ENCODE data around the gene HES4. TPM values are rescaled to one million over a fixed set of nuclear protein-coding genes. Genes with fewer than 3 reads are reported as not detected.

The HES4 gene
- total and polyA plus RNA-seq, 8 donors: 4.0 to 212 (median 29.3) TPM; not detected in 1

DNA sequence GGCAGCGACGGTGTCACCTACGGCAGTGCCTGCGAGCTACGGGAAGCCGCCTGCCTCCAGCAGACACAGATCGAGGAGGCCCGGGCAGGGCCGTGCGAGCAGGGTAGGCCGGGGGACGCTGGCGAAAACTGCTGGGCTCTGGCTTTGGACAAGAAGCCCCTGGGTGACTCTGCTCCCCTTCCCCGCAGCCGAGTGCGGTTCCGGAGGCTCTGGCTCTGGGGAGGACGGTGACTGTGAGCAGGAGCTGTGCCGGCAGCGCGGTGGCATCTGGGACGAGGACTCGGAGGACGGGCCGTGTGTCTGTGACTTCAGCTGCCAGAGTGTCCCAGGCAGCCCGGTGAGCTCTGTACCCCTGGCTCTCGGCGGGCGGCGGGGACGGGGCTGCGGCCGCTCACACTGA is 44.0 kb upstream of the HES4 start:
- Histone ChIP-seq H3K4me1 (peaks cover 14 to 18% (median 17%) of the 10 kb centered on the region in 4 donors), H3K27ac (no peak overlapping the region), H3K27me3 (peaks cover 0 to 19% (median 7%) of the 10 kb centered on the region in 3 donors), H3K4me3 (no peak overlapping the region), H3K9me3 (no peaks in the 10 kb centered on the region), H3K36me3 (peaks cover 22 to 67% (median 56%) of the 10 kb centered on the region in 4 donors)
- intact Hi-C loops (cut with DNase I; ENCODE audit: low total_unique reads): no loop called here
- no peak for DNase-seq
- TF ChIP-seq POLR2A (IDR thresholded peaks at IDR 0.05): no peak
- no peak for TF ChIP-seq POLR2AphosphoS5 (IDR thresholded peaks at IDR 0.05)
- TF ChIP-seq, protein P1, sequence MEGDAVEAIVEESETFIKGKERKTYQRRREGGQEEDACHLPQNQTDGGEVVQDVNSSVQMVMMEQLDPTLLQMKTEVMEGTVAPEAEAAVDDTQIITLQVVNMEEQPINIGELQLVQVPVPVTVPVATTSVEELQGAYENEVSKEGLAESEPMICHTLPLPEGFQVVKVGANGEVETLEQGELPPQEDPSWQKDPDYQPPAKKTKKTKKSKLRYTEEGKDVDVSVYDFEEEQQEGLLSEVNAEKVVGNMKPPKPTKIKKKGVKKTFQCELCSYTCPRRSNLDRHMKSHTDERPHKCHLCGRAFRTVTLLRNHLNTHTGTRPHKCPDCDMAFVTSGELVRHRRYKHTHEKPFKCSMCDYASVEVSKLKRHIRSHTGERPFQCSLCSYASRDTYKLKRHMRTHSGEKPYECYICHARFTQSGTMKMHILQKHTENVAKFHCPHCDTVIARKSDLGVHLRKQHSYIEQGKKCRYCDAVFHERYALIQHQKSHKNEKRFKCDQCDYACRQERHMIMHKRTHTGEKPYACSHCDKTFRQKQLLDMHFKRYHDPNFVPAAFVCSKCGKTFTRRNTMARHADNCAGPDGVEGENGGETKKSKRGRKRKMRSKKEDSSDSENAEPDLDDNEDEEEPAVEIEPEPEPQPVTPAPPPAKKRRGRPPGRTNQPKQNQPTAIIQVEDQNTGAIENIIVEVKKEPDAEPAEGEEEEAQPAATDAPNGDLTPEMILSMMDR (IDR thresholded peaks at IDR 0.05): no peak
- TF ChIP-seq EP300 (IDR thresholded peaks at IDR 0.05): no peak
- WGBS, 5 donors: 95 to 98% (median 96%) methylated on average over 13 to 33 of the region's 33 CpGs

DNA sequence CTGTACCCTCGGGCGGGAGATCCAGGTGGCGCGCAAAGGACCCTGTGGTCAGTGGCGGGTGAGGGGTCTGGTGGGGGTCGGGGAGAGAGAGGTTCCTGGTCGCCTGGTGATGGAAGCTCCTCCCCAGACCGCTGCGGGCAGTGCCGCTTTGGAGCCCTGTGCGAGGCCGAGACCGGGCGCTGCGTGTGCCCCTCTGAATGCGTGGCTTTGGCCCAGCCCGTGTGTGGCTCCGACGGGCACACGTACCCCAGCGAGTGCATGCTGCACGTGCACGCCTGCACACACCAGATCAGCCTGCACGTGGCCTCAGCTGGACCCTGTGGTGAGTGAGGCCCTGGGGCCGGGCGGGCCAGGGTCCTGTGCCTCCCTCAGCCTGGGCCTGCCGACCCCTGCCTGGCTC is 43.5 kb upstream of the HES4 start:
- Histone ChIP-seq H3K4me1 (peaks cover 14 to 21% (median 18%) of the 10 kb centered on the region in 4 donors), H3K36me3 (peaks cover 22 to 64% (median 56%) of the 10 kb centered on the region in 4 donors), H3K9me3 (no peaks in the 10 kb centered on the region), H3K4me3 (no peak overlapping the region), H3K27me3 (peaks cover 0 to 24% (median 7%) of the 10 kb centered on the region in 3 donors), H3K27ac (no peak overlapping the region)
- no peak for DNase-seq
- TF ChIP-seq POLR2A (IDR thresholded peaks at IDR 0.05) (no peak), POLR2AphosphoS5 (IDR thresholded peaks at IDR 0.05) (no peak), EP300 (IDR thresholded peaks at IDR 0.05) (no peak)
- TF ChIP-seq, protein P1 (IDR thresholded peaks at IDR 0.05): no peak
- intact Hi-C loops (cut with DNase I; ENCODE audit: low total_unique reads): no loop called here
- 93 to 97% (median 95%) methylated on average over 15 to 27 of the region's 27 CpGs for WGBS, 5 donors

DNA sequence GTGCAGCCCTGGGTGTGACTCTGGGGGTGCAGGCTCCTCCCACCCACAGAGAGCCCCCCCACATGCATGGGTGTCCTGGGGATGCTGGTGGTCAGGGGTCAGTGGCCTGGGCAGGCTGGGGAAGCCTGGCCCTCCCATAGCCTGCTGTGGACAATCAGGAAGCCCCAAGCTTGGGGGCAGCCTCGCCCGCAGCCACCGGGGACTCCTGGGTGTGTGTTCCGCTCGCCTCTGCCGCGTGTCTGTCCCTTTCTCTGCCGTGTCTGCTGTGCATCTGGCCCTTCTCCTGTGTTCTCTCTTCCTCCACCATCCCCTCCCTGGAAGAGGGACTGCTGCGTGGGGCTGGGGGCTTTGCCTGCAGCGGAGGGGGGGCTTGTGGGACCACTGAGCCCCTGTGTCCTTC is 42.9 kb upstream of the HES4 start:
- Histone ChIP-seq H3K36me3 (peaks cover 18 to 58% (median 52%) of the 10 kb centered on the region in 4 donors), H3K27me3 (peaks cover 0 to 29% (median 7%) of the 10 kb centered on the region in 3 donors), H3K4me1 (peaks cover 14 to 21% (median 18%) of the 10 kb centered on the region in 4 donors), H3K4me3 (no peak overlapping the region), H3K9me3 (no peaks in the 10 kb centered on the region), H3K27ac (no peak overlapping the region)
- intact Hi-C loops (cut with DNase I; ENCODE audit: low total_unique reads): no loop called here
- no peak for DNase-seq
- no peak for TF ChIP-seq POLR2AphosphoS5 (IDR thresholded peaks at IDR 0.05)
- no peak for TF ChIP-seq EP300 (IDR thresholded peaks at IDR 0.05)
- TF ChIP-seq, protein P1 (IDR thresholded peaks at IDR 0.05): no peak
- TF ChIP-seq POLR2A (IDR thresholded peaks at IDR 0.05): no peak
- WGBS, 5 donors: 66 to 91% (median 84%) methylated on average over 7 to 10 of the region's 10 CpGs

DNA sequence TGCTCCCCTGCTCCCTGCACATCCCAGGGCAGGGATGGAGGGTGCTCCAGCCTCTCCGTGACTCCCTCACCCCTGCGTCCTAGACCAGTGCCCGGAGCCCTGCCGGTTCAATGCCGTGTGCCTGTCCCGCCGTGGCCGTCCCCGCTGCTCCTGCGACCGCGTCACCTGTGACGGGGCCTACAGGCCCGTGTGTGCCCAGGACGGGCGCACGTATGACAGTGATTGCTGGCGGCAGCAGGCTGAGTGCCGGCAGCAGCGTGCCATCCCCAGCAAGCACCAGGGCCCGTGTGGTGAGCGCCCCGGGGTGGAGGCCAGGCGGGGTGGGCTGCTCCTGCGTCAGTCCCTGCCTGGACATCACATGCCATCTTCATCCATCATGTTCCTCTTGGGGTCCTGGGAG is 42.0 kb upstream of the HES4 start:
- no peak overlapping the region for H3K27ac ChIP-seq
- peaks cover 14 to 24% (median 19%) of the 10 kb centered on the region in 4 donors for H3K4me1 ChIP-seq
- no peaks in the 10 kb centered on the region for H3K9me3 ChIP-seq
- WGBS, 5 donors: 60 to 95% (median 90%) methylated on average over 3 to 25 of the region's 25 CpGs
- peaks cover 9 to 54% (median 42%) of the 10 kb centered on the region in 4 donors for H3K36me3 ChIP-seq
- intact Hi-C loops (cut with DNase I; ENCODE audit: low total_unique reads): no loop called here
- no peak for TF ChIP-seq POLR2AphosphoS5 (IDR thresholded peaks at IDR 0.05)
- no peak for TF ChIP-seq EP300 (IDR thresholded peaks at IDR 0.05)
- TF ChIP-seq, protein P1 (IDR thresholded peaks at IDR 0.05): no peak
- no peak for TF ChIP-seq POLR2A (IDR thresholded peaks at IDR 0.05)
- H3K4me3 ChIP-seq: no peak overlapping the region
- peaks cover 0 to 37% (median 7%) of the 10 kb centered on the region in 3 donors for H3K27me3 ChIP-seq
- no peak for DNase-seq

Data from stomach (tissue), 9 donors.